ACHN (cell line): ENCODE measurements around the gene JPH3.

ENCODE experiments used
- DNase-seq: peaks from one replicate; pipeline ENCODE4 v3.0.0-alpha.2; 2015
- in situ Hi-C: cut with HindIII; loops from 2 replicates; pipeline ENCODE4 v1.10.0; 2017; ENCODE audit warnings: low sequenced_read_pairs, low pct_ligation_motif_present, low pct_unique_long_range_greater_than_20kb

The JPH3 gene

DNA sequence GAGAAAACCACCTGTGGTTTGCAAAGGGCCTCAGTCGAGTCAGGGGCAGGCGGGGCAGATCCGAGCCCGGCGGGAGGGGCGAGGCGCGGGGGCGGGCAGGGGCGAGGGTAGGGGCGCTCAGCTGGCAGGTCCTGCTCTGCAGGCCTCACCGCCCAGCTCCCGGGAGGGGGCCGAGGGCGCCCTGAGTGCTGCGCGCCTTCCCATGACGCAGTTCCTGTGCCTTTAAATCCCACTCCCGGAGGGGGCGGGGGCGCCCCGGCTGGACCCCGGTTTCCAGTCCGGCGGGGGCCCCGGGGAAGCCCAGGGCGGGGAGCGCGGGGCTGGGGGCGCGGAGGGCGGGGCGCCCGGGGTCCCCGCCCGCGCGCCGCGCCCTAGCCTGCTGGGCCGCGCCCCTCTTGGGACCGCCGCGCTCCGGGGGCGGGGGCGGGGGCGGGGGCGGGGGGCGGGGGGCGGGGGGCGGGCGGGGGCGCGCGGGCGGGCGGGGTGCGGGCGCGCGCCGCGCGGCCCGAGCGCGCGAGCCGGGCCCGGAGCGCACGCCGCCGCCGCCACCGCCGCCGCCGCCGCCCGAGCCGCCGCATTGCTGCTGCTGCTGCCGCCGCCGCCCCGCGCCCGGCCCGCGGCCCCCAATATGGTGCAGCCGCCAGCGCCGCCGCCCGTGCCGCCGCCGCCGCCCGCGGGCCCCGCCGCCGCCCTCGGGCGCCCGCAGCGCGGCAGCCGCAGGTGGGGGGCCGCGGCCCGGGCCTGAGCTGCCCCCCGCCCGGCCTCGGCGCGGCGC lies at the start of gene JPH3:
Gene JPH3 (plus strand): TSS at position 508 of the 775 bp plus-strand sequence. CDS start 639 bp downstream, outside the sequence.
- DNase-seq: no peak
- in situ Hi-C loops: no loop called here

DNA sequence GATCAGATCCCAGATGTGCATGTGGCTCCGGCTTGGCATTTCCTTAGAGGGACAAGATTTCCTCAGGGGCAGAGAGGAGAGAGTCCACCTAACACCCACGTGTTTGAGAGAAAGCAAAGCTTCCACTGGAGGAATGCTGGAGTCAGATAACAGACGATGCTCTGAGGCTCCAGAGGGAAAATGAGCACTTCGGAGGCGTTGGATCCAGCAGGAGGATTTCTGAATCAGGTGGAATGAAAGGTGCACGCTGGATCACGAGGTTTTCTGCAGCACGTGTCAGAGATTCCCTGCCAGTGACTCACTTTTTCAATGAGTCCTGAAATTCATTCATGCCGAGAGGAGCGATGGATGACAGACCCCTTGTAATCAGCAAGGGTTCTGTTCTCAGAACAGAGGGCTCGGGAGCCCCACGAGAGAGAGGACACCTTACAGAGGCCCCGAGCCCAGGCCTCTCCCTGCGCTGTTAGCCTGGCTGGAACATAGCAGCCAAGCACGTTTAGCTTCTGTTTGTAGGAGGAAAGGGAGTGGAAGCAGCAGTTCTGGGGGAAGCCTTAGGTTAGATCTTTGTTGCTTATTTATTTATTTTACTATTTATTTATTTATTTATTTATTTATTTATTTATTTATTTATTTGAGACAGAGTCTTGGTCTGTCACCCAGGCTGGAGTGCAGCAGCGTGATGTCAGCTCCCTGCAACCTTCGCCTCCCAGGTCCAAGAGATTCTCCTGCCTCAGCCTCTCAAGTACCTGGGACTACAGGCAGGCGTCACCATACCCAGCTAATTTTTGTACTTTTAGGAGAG lies 49.3 kb upstream of the JPH3 start:
- in situ Hi-C loops: no loop called here
- DNase-seq: peak; percentile 70

GRCh38 chr16:87554754-87555427 lies 47.4 kb upstream of the JPH3 start:
- in situ Hi-C loops: no loop called here
- no peak for DNase-seq

DNA sequence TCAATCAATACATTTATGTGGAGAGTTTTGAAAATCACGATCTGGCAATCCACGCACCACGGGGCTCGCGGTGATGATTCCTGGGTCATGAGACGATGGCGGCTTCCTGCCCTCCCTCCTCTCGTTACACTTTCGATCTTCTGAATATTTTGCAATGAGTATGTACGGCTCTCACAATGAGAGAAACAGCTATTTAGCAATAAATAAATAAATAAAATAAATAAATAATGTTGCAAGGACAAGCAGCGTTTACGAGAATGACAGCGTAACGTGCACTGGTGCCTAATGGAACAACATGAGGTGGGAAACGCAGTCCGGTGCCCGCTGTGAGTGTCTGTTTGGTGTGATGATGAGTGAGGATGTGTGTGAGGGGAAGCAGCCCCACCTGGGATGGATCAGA lies 46.7 kb upstream of the JPH3 start:
- in situ Hi-C loops: no loop called here
- no peak for DNase-seq

DNA sequence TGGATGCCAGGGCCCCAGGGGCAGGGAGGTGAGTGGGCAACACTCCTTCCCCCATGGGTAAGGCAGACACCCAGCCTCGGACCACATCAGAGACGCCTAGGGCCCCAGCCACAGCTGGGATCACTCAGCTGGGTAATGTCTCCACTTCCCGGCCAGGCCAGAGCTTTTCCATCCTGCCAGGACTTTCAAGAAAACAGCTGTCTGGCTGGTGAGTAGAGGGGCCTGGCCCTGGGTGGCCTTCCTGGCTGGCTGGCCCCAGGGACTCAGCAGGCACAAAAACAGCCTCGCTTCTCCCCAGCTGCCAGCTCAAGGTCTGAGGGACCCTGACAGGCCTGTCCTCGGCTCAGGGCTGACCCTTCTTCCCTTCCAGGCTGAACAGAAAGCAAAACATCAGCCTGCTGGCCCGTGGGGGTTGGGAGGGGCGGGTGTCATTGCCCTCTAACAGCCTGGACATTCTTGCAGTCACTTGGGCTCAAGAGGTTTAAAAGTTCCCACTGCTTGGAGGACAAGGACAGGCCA lies 45.3 kb upstream of the JPH3 start:
- in situ Hi-C loops: no loop called here
- DNase-seq: no peak

- no peak for DNase-seq
- in situ Hi-C loops: no loop called here
Observed at GRCh38 chr16:87558682-87559081, 43.6 kb upstream of the JPH3 start.

GRCh38 chr16:87559945-87560344 lies 42.4 kb upstream of the JPH3 start:
- in situ Hi-C loops: no loop called here
- no peak for DNase-seq

- in situ Hi-C loops: no loop called here
- DNase-seq: peak; percentile 40
Observed at GRCh38 chr16:87560428-87561199, 41.7 kb upstream of the JPH3 start.

- in situ Hi-C loops: no loop called here
- no peak for DNase-seq
Observed at GRCh38 chr16:87561200-87562105, 40.9 kb upstream of the JPH3 start.

DNA sequence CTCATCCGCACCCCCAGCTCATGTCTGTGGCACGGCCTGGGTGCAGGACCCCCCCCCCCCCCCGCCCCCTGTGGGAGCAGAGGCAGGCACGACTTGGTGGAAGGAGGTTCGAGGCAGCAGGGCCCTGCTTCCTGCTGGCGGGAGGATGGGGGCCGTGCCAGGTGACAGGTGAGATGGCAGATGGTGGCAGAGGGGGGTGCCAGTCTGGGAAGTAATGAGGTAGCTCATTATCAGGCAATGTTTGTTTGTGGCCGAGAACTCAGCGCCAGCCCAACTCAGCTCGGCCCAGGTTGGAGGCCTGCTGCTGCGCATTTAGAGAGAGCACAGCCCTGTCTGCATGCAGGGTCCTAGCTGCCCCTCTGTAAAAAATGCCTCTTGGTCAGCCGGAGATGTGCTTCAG lies 40.1 kb upstream of the JPH3 start:
- in situ Hi-C loops: no loop called here
- DNase-seq: no peak

DNA sequence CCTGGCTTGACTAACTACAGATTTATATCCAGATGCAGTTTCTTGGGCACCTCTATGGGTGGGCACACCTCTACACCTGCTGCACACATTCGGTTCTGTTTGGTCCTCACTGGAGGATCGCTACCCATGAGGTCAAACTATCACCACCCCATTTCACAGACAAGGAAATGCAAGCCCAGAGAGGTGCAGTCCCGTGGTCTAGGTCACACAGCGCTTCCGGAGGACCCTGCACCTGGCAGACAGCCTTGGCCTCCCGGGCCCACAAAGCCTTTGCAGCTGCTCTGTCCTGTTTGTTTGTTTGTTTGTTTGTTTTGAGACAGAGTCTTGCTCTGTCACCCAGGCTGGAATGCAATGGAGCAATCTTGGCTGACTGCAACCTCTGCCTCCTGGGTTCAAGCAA lies 39.3 kb upstream of the JPH3 start:
- no peak for DNase-seq
- in situ Hi-C loops: no loop called here

DNA sequence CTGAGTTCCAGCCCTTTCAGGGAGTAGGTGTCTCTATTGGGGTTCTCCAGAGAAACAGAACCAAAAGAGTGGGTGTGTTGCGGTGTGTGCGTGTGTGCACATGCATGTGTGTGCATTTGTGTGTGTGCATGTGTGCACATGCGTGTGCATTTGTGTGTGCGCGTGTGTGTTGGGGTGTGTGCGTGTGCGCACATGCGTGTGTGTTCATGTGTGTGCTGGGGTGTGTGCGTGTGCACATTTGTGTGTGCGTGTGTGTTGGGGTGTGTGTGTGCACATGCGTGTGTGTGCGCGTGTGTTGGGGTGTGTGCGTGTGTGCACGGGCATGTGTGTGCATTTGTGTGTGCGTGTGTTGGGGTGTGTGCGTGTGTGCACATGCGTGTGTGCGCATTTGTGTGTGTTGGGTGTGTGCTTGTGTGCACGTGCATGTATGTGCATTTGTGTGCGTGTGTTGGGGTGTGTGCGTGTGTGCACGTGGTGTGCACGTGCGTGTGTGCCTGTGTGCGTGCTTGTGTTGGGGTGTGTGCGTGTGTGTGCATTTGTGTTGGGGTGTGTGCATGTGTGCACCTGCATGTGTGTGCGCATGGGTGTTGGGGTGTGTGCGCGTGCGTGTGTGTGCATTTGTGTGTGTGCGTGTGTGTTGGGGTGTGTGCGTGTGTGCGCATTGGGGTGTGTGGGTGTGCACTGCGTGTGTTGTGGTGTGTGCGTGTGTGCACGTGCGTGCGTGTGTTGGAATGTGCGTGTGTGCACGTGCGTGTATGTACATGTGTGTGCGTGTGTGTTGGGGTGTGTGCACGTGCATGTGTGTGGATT lies 38.4 kb upstream of the JPH3 start:
- in situ Hi-C loops: no loop called here
- DNase-seq: no peak

GRCh38 chr16:87564524-87564778 lies 37.9 kb upstream of the JPH3 start:
- DNase-seq: no peak
- in situ Hi-C loops: no loop called here

DNA sequence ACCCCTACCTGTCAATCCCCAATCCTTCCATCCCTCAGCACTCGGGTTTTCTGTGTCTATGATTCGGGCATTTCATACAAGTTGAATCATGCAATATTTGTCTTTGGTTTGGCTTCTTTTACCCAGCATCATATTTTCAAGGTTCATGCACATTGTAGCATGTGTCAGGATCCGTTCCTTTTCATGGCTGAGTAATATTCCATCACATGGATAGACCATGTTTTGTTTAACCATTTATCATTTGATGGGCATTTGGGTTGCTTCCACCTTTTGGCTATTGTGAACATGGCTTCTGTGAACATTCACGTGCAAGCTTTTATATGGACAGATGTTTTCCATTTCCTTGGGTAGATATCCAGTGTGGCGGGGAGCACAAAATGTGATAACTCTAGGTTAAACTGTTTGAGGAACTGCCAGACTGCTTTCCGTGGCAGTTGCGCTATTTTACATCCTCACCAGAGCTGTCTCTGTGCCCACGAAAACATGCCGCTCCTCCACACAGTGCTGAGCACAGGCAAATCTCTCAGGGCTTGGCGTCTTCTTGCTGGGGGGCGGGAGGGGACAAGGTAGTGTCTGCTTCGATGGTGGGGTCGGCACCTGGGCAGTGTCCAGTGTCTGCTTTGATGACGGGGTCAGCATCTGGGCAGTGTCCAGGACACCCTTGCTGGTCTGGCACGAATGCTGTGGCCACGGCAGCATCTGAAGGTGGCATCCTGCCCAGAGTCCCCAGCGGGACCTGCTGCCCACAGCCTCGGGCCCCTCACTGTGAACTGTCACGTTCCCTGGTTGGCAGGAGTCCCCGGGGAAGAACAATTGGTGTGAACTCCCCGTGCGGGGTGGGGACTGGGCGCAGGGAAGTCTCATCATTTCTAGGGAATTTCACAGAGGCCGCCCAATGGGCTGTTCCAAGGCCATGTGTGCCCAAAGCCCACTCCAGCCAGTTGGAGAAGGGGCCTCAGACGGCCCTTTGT lies 32.4 kb upstream of the JPH3 start:
- in situ Hi-C loops: no loop called here
- DNase-seq: no peak

- in situ Hi-C loops: no loop called here
Observed at GRCh38 chr16:87570572-87570937, 31.8 kb upstream of the JPH3 start.

More at GRCh38 chr16:87570572-87570937, 31.8 kb upstream of the JPH3 start:
- no peak for DNase-seq
